Osteocyte (in vitro differentiated cells): Measurements from ENCODE around the gene UBE2H. TPM values are rescaled to one million over a fixed set of nuclear protein-coding genes. Genes with fewer than 3 reads are reported as not detected.

Experiments used
- DNase-seq: peaks from one replicate; pipeline ENCODE4 v3.0.0; 2021; ENCODE audit warnings: mixed read lengths; ENCODE audit not compliant: unreplicated experiment; ENCODE audit errors: extremely low spot score
- H3K27ac Mint-ChIP-seq: one replicate; pipeline ENCODE4 v1.8.0; 2021; ENCODE audit warnings: mild to moderate bottlenecking, mixed read lengths; ENCODE audit not compliant: unreplicated experiment
- H3K27me3 Mint-ChIP-seq: one replicate; pipeline ENCODE4 v1.8.0; 2021; ENCODE audit warnings: mixed read lengths; ENCODE audit not compliant: unreplicated experiment
- H3K36me3 Mint-ChIP-seq: one replicate; pipeline ENCODE4 v1.8.0; 2021; ENCODE audit warnings: mixed read lengths; ENCODE audit not compliant: unreplicated experiment
- H3K4me1 Mint-ChIP-seq: one replicate; pipeline ENCODE4 v1.8.0; 2021; ENCODE audit warnings: mixed read lengths; ENCODE audit not compliant: unreplicated experiment
- H3K4me3 Mint-ChIP-seq: one replicate; pipeline ENCODE4 v1.8.0; 2021; ENCODE audit warnings: mild to moderate bottlenecking, moderate library complexity, mixed read lengths; ENCODE audit not compliant: unreplicated experiment
- H3K9me3 Mint-ChIP-seq: one replicate; pipeline ENCODE4 v1.8.0; 2021; ENCODE audit warnings: mixed read lengths; ENCODE audit not compliant: unreplicated experiment
- total RNA-seq: library from RNA; stranded (reverse); gene quantifications from 2 replicates; pipeline ENCODE4 v1.2.1, GENCODE V29; 2021
- TF ChIP-seq, protein P1 (sequence below): fragments of 200-600 bp; sonication (generic); IDR thresholded peaks from 2 replicates; pipeline ENCODE4 v1.5.0; 2021; ENCODE audit warnings: antibody characterized with exemption, mild to moderate bottlenecking, moderate library complexity

The UBE2H gene
- total RNA-seq, 1 donor from 2014 or later, result 160 TPM

DNA sequence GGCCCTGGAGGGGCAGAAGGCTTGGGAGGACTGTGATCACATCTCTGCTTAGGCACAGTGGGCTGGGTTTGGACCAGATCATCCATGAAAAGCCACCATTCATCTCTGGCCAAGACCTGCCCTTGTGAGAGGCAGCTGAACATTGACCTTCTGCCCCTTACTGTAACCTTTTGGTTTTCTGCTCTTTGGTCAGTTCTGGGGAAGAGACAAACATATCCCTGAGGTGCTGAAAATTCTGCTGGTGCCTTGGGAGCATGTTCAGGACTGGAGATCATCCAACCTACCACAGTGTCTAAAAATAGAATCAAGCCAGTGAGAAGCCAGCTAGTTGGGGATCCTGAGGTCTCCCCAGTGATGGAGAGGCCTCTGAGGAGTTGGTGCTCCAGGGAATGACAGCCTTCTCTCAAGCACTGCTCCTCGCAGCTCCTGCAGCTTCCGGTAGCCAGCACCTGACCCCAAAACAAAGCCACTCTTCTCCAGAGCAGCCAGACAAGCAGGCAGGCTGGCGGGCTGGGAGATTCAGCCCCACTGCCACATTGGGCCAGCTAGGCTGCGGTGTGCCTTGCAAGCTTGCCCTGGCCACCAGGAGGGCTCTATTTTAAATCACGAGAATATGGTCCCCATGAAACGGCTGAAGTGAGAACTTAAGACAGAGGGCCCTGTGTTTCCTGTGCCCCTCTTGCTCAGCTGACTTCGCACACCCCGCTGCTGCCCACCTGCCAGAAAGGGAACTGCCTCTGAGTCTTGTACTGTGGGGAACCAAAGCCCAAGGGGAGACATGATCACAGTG lies 37.8 kb upstream of the UBE2H start:
- Mint-ChIP-seq H3K27ac (no peak overlapping the region), H3K4me3 (no peak overlapping the region), H3K27me3 (no peaks in the 10 kb centered on the region), H3K36me3 (no peaks in the 10 kb centered on the region), H3K4me1 (peaks cover 4% of the 10 kb centered on the region), H3K9me3 (no peaks in the 10 kb centered on the region)
- TF ChIP-seq, protein P1, sequence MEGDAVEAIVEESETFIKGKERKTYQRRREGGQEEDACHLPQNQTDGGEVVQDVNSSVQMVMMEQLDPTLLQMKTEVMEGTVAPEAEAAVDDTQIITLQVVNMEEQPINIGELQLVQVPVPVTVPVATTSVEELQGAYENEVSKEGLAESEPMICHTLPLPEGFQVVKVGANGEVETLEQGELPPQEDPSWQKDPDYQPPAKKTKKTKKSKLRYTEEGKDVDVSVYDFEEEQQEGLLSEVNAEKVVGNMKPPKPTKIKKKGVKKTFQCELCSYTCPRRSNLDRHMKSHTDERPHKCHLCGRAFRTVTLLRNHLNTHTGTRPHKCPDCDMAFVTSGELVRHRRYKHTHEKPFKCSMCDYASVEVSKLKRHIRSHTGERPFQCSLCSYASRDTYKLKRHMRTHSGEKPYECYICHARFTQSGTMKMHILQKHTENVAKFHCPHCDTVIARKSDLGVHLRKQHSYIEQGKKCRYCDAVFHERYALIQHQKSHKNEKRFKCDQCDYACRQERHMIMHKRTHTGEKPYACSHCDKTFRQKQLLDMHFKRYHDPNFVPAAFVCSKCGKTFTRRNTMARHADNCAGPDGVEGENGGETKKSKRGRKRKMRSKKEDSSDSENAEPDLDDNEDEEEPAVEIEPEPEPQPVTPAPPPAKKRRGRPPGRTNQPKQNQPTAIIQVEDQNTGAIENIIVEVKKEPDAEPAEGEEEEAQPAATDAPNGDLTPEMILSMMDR, result no peak
- no peak for DNase-seq

DNA sequence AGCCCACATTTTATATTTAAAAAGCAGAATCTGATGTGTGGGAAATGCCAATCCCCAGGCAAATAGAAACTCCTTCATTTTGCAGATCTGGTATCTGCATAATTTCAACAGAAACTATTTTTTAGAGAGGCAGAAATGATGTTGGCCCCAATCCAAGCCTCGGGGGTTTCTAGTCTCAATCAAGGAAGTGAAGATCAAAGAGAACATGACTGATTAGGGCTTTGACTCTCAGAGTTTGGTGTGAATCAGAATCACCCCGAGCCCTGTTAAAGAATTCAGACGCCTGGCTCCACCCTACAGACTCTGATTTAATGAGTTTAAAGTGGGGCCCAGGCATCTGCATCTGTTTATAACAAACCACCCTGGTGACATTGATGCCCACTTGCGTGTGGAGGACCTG lies 36.7 kb upstream of the UBE2H start:
- H3K27ac Mint-ChIP-seq, result no peak overlapping the region

DNA sequence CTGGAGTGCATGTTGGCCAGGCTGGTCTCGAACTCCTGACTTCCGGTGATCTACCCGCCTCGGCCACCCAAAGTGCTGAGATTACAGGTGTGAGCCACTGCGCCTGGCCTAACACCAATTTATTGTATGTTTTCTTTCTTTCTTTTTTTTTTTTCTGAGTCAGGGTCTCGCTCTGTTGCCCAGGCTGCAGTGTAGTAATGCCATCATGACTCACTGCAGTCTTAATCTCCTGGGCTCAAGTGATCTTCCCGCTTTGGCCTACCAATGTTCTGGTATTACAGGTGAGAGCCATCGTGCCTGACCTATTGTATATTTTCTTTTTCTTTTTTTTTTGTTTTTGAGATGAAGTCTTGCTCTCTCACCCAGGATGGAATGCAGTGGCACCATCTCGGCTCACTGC lies 33.8 kb upstream of the UBE2H start:
- Mint-ChIP-seq H3K27ac (no peak overlapping the region), H3K36me3 (no peaks in the 10 kb centered on the region), H3K27me3 (peaks cover 3% of the 10 kb centered on the region), H3K9me3 (no peaks in the 10 kb centered on the region), H3K4me3 (no peak overlapping the region), H3K4me1 (peaks cover 4% of the 10 kb centered on the region)
- TF ChIP-seq, protein P1, result no peak
- DNase-seq, result no peak

More for the DNA sequence above, 36.7 kb upstream of the UBE2H start:
- H3K27me3 Mint-ChIP-seq, result no peaks in the 10 kb centered on the region
- DNase-seq, result no peak
- TF ChIP-seq, protein P1, result no peak
- H3K4me3 Mint-ChIP-seq, result no peak overlapping the region
- no peaks in the 10 kb centered on the region for H3K36me3 Mint-ChIP-seq
- H3K4me1 Mint-ChIP-seq, result peaks cover 4% of the 10 kb centered on the region
- H3K9me3 Mint-ChIP-seq, result no peaks in the 10 kb centered on the region

GRCh38 chr7:129980667-129981066 lies 27.9 kb upstream of the UBE2H start:
- TF ChIP-seq, protein P1, result no peak
- no peaks in the 10 kb centered on the region for H3K9me3 Mint-ChIP-seq
- no peak overlapping the region for H3K4me3 Mint-ChIP-seq
- DNase-seq, result no peak
- H3K4me1 Mint-ChIP-seq, result no peaks in the 10 kb centered on the region
- peaks cover 3% of the 10 kb centered on the region for H3K27me3 Mint-ChIP-seq
- no peaks in the 10 kb centered on the region for H3K36me3 Mint-ChIP-seq
- H3K27ac Mint-ChIP-seq, result no peak overlapping the region

GRCh38 chr7:129975309-129975708 lies 22.5 kb upstream of the UBE2H start:
- DNase-seq, result no peak
- peaks cover 6% of the 10 kb centered on the region for H3K4me1 Mint-ChIP-seq
- no peak overlapping the region for H3K4me3 Mint-ChIP-seq
- no peaks in the 10 kb centered on the region for H3K27me3 Mint-ChIP-seq
- H3K27ac Mint-ChIP-seq, result no peak overlapping the region
- TF ChIP-seq, protein P1, result no peak
- no peaks in the 10 kb centered on the region for H3K36me3 Mint-ChIP-seq
- H3K9me3 Mint-ChIP-seq, result no peaks in the 10 kb centered on the region
